HG03103 (cell line): Measurements from ENCODE around the gene TRIO.

Experiments
- ATAC-seq: cut with Tn5 transposase; IDR thresholded peaks from one replicate; pipeline ENCODE4 v1.9.1; 2021; ENCODE audit warnings: low read depth; ENCODE audit not compliant: unreplicated experiment

Gene TRIO

GRCh38 chr5:14508046-14508445, 364.9 kb downstream of the TRIO start:
- ATAC-seq: no peak

GRCh38 chr5:14509556-14509955, 366.4 kb downstream of the TRIO start:
- no peak for ATAC-seq

- no peak for ATAC-seq
Observed at GRCh38 chr5:14510156-14510734, 367.1 kb downstream of the TRIO start.

GRCh38 chr5:14510880-14511279, 367.7 kb downstream of the TRIO start:
- no peak for ATAC-seq

GRCh38 chr5:14512574-14512973, 369.4 kb downstream of the TRIO start:
- ATAC-seq: no peak

DNA sequence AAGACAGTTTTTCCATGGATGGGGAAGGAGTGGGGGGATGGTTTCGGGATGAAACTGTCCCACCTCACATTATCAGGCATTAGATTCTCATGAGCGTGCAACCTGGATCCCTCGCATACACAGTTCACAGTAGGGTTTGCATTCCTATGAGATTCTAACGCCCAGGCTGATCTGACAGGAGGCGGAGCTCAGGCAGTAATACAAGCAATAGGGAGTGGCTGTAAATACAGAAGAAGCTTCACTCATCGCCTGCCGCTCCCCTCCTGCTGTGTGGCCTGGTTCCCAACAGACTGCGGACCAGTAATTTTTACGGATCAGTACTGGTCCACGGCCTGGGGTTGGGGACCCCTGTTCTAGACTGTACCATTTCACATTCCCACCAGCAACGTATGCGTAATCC, 370.1 kb downstream of the TRIO start:
- ATAC-seq: no peak

- ATAC-seq: no peak
Observed at GRCh38 chr5:14516901-14517300, 373.8 kb downstream of the TRIO start.

GRCh38 chr5:14518638-14519037, 375.5 kb downstream of the TRIO start:
- no peak for ATAC-seq

DNA sequence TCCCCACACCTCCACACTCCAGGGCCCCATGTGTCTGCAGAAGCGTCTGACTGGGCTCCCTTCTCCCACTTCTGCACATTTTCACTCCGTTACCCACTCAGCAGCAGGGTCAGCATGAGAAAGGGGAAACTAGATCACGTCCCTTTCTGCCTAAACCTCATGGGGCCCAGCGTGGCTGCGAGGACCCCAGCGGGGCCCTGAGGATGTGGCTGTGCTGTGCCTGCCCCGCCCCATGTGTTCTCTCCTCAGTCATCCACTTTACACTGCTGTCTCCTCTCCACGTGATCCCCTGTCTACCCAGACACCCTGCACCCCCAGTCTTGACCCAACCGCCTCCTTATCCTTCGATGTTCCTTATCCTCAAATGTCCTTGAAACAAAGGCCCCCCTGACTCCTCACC, 378.6 kb downstream of the TRIO start:
- ATAC-seq: no peak

DNA sequence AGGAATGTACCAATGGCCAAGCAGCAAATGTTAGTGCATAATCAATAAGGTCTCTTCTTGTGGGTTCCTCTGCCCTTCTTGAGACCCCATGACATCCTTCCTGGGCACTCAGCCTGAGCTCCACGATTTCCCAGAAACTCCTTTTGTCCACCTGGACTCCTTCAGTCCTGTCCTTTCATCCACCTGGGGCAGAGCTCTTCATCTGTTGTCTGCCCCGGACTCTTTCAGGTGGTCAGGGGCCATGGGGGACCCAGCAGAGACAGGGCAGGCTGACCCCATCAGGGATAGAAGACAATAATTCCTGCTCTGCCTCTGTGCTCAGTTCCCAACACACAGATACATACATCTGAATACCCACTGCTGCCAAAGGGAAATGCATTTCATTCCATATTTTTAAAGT, 379.6 kb downstream of the TRIO start:
- ATAC-seq: no peak

GRCh38 chr5:14523243-14524034, 380.3 kb downstream of the TRIO start:
- no peak for ATAC-seq

DNA sequence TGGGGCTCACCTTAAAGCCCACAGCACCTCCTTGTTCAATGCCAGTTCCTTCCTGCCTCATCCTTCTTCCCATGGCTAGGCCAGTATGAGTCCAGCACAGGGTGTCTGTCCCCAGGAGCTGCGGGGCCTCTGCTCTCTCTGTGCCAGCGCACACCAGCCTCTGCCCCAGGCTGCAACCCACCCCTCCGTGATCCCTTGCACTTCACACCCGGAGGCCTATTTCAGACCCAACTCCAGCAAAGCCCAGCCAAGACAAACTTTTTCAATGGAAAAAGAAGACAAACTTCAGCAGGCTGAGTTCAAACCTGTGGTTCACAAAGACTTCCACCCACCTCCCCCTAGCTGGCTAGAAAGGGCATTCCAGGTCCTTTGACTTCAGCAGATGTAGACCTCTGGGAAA, 382.3 kb downstream of the TRIO start:
- ATAC-seq: no peak

DNA sequence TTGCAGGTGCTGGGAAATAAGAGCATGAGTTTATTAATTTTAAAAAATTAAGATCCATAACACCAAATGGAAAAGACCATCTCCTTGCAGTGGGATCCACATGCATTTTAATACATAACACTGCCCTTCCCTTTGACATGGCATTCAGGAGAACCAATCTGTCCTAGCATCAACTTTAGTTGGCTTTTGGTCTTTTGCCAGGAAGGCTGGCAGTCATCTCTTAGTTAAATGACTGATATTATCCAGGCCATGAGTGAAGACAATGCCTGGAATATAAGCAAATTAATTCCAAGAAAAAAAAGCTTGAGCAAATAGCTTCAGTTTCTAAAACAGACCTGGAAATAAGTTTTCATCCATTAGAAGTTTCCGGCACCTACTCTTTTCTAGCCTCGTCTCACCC, 383.4 kb downstream of the TRIO start:
- ATAC-seq: no peak

DNA sequence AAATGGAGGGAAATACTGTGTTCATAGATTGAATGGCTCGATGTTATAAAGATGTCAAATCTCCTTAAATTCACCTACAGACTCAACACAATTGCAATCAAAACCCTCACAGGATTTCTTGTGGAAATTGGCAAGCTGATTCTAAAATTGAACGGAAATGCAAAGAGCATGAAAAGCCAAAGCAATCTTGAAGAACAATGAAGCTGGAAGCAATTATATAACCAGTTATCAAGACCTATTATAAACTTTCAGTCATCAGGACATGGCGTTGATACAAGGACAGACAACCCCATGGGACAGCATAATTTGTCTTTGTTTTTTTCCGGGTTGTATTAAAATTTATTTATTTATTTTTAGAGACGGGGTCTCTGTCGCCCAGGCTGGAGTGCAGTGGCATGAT, 385.0 kb downstream of the TRIO start:
- ATAC-seq: no peak

DNA sequence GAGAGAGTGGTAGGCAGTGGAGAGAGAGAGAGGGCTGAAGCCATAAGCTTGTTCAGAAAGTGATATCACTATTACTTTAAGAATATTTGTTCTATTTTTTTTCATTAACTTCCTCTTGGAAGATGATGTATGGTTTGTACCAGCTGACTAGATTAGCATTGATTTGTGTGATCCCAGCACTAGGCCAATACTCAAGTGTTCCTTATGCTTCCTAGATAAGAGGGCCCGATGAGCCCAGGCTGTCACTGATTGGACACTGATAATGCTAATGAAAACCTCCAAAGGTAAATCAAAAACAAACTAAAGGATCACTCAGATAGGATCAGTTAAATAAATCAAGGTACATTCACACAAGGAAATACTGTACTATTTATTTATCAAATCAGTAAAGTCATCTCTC, 385.8 kb downstream of the TRIO start:
- ATAC-seq: no peak

GRCh38 chr5:14531668-14532067, 388.5 kb downstream of the TRIO start:
- no peak for ATAC-seq

- ATAC-seq: no peak
Observed at GRCh38 chr5:14532180-14532579, 389.0 kb downstream of the TRIO start.

- no peak for ATAC-seq
Observed at GRCh38 chr5:14534773-14535172, 391.6 kb downstream of the TRIO start.

DNA sequence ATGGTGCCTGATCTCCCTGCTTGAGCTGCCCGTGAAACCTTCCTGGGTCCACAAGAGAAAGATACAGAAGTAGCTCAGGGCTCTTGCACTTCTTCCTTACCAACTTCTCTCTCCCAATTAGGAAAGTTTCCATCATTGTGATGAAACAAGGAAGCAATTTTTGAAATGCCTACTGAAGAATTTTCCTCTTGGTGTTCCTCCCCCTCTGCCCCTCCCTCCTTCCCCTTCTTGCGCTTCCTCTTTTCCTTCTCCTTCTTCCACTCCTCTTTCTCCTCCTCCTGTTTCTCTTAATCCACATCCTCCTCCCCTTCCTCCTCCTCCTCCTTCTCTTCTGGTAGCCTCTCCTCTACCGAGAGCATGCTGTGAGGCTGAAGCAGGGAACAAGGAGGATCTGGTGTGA, 402.2 kb downstream of the TRIO start:
- no peak for ATAC-seq

- no peak for ATAC-seq
Observed at GRCh38 chr5:14545862-14546261, 402.7 kb downstream of the TRIO start.

DNA sequence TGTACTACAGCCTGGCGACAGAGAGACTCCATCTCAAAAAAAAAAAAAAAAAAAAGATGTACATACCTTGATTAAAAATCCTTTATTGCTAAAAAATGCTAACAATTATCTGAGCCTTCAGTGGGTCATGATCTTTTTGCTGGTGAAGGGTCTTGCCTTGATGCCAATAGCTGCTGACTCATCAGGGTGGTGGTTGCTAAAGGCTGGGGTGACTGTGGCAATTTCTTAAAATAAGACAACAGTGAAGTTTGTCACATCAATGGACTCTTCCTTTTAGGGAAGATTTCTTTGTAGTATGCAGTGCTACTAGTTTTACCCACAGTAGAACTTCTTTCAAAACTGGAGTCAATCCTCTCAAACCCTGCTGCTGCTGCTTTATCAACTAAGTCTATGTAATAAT, 404.5 kb downstream of the TRIO start:
- no peak for ATAC-seq

- ATAC-seq: no peak
Observed at GRCh38 chr5:14551211-14551610, 408.1 kb downstream of the TRIO start.
